HepG2 (cell line): ENCODE measurements around the gene ARHGAP5. TPM values are rescaled to one million over a fixed set of nuclear protein-coding genes. Genes with fewer than 3 reads are reported as not detected.

Source experiments
- CREB3 ChIP-seq: sonication (generic); formaldehyde crosslinking; IDR thresholded peaks from 2 replicates; pipeline ENCODE4 v1.5.0; 2020; ENCODE audit warnings: missing genetic modification reagents
- EEA1 ChIP-seq: sonication (generic); formaldehyde crosslinking; IDR thresholded peaks from 2 replicates; pipeline ENCODE4 v1.5.1; 2020; ENCODE audit warnings: mild to moderate bottlenecking, missing genetic modification reagents, borderline replicate concordance
- ERF ChIP-seq: IDR thresholded peaks from 2 replicates; pipeline ENCODE4 v1.6.1; 2018; ENCODE audit warnings: missing biosample characterization, missing genetic modification reagents
- GATA4 ChIP-seq: sonication (generic); IDR thresholded peaks from 2 replicates; pipeline ENCODE4 v1.6.1; 2016; ENCODE audit warnings: antibody characterized with exemption, low read depth, borderline replicate concordance
- HHEX ChIP-seq: IDR thresholded peaks from 2 replicates; pipeline ENCODE4 v1.6.1; 2016; ENCODE audit warnings: control low read depth
- HOXD1 ChIP-seq: sonication (generic); formaldehyde crosslinking; IDR thresholded peaks from 2 replicates; pipeline ENCODE4 v1.5.0; 2020; ENCODE audit warnings: missing genetic modification reagents
- IRX3 ChIP-seq: sonication (generic); formaldehyde crosslinking; IDR thresholded peaks from 2 replicates; pipeline ENCODE4 v1.8.1; 2023; ENCODE audit warnings: mild to moderate bottlenecking, low read depth, missing genetic modification reagents, borderline replicate concordance
- KDM4B ChIP-seq: sonication (generic); formaldehyde crosslinking; IDR thresholded peaks from 2 replicates; pipeline ENCODE4 v1.4.0; 2020; ENCODE audit warnings: missing genetic modification reagents
- MTA1 ChIP-seq: sonication (generic); formaldehyde crosslinking; IDR thresholded peaks from 2 replicates; pipeline ENCODE4 v1.4.0; 2020; ENCODE audit warnings: missing genetic modification reagents, mild to moderate bottlenecking, borderline replicate concordance
- MTF1 ChIP-seq: sonication (generic); formaldehyde crosslinking; IDR thresholded peaks from 2 replicates; pipeline ENCODE4 v1.5.0; 2020; ENCODE audit warnings: missing genetic modification reagents
- MYPOP ChIP-seq: sonication (generic); formaldehyde crosslinking; IDR thresholded peaks from 2 replicates; pipeline ENCODE4 v1.8.1; 2023; ENCODE audit warnings: mild to moderate bottlenecking, moderate library complexity, missing genetic modification reagents
- NFKB2 ChIP-seq: sonication (generic); formaldehyde crosslinking; IDR thresholded peaks from 2 replicates; pipeline ENCODE4 v1.4.0; 2020; ENCODE audit warnings: missing genetic modification reagents, borderline replicate concordance
- NFRKB ChIP-seq: fragments of 450-650 bp; IDR thresholded peaks from 2 replicates; pipeline ENCODE4 v1.6.1; 2017
- SIX1 ChIP-seq: sonication (generic); formaldehyde crosslinking; IDR thresholded peaks from 2 replicates; pipeline ENCODE4 v1.4.0; 2020; ENCODE audit warnings: missing genetic modification reagents, borderline replicate concordance
- TCF12 ChIP-seq, 2 experiments: fragments of 450-650 bp in 1 of 2; sonication (generic) in 1 of 2; formaldehyde crosslinking in 1 of 2; IDR thresholded peaks; 2 replicates each; pipeline versions ENCODE4 v1.6.1 to v1.8.0; 2017 to 2022; ENCODE audit warnings: antibody characterized with exemption in 1 of 2, mild to moderate bottlenecking in 1 of 2, missing genetic modification reagents in 1 of 2, moderate library complexity in 1 of 2
- THYN1 ChIP-seq: sonication (generic); formaldehyde crosslinking; IDR thresholded peaks from 2 replicates; pipeline ENCODE4 v1.8.1; 2023; ENCODE audit warnings: low read depth, mild to moderate bottlenecking, moderate library complexity, missing genetic modification reagents, borderline replicate concordance
- TP53 ChIP-seq: sonication (generic); formaldehyde crosslinking; conservative IDR thresholded peaks from 2 replicates; pipeline ENCODE4 v1.4.0; 2020; ENCODE audit warnings: missing genetic modification reagents
- WIZ ChIP-seq: sonication (generic); formaldehyde crosslinking; IDR thresholded peaks from 2 replicates; pipeline ENCODE4 v1.5.1; 2020; ENCODE audit warnings: mild to moderate bottlenecking, missing genetic modification reagents
- YEATS2 ChIP-seq: sonication (generic); formaldehyde crosslinking; IDR thresholded peaks from 2 replicates; pipeline ENCODE4 v1.4.0; 2020; ENCODE audit warnings: missing genetic modification reagents, borderline replicate concordance
- ZBED4 ChIP-seq: sonication (generic); formaldehyde crosslinking; IDR thresholded peaks from 2 replicates; pipeline ENCODE4 v1.4.0; 2020; ENCODE audit warnings: missing genetic modification reagents, borderline replicate concordance
- ZBTB21 ChIP-seq: sonication (generic); formaldehyde crosslinking; IDR thresholded peaks from 2 replicates; pipeline ENCODE4 v1.4.0; 2020; ENCODE audit warnings: missing genetic modification reagents
- ZFAT ChIP-seq: sonication (generic); formaldehyde crosslinking; conservative IDR thresholded peaks from 2 replicates; pipeline ENCODE4 v1.8.1; 2023; ENCODE audit warnings: missing genetic modification reagents, inconsistent platforms
- ZFY ChIP-seq: sonication (generic); formaldehyde crosslinking; IDR thresholded peaks from 2 replicates; pipeline ENCODE4 v1.4.0; 2020; ENCODE audit warnings: missing genetic modification reagents
- ZNF230 ChIP-seq: sonication (generic); formaldehyde crosslinking; IDR thresholded peaks from 2 replicates; pipeline ENCODE4 v1.4.0; 2020; ENCODE audit warnings: mild to moderate bottlenecking, missing genetic modification reagents
- ZNF383 ChIP-seq: sonication (generic); formaldehyde crosslinking; IDR thresholded peaks from 2 replicates; pipeline ENCODE4 v1.4.0; 2020; ENCODE audit warnings: missing genetic modification reagents, mild to moderate bottlenecking, borderline replicate concordance
- ZNF546 ChIP-seq: sonication (generic); formaldehyde crosslinking; conservative IDR thresholded peaks from 2 replicates; pipeline ENCODE4 v1.8.1; 2023; ENCODE audit warnings: mild to moderate bottlenecking, missing genetic modification reagents
- ZNF775 ChIP-seq: sonication (generic); formaldehyde crosslinking; IDR thresholded peaks from 2 replicates; pipeline ENCODE4 v1.4.0; 2020; ENCODE audit warnings: missing genetic modification reagents, mild to moderate bottlenecking, moderate library complexity, borderline replicate concordance
- ZNF879 ChIP-seq: sonication (generic); formaldehyde crosslinking; IDR thresholded peaks from 2 replicates; pipeline ENCODE4 v1.8.1; 2023; ENCODE audit warnings: missing genetic modification reagents
- polyA plus RNA-seq, 8 experiments: library from polyadenylated mRNA; depleted of rRNA in 3 of 8; stranded (reverse) in 7 of 8; unstranded in 1 of 8; fragments of >200 nt; fragmentation: Illumina TruSeq in 4 of 8; extraction: Trizol in 4 of 8; gene quantifications; 2 replicates each; pipeline versions ENCODE4 v1.2.1 to v1.2.3, GENCODE V29; 2011 to 2016; ENCODE audit warnings: low read depth in 4 of 8, missing spikeins in 1 of 8, mixed read lengths in 1 of 8; ENCODE audit not compliant: insufficient read depth in 1 of 8
- total RNA-seq, 5 experiments: library from RNA; depleted of rRNA; stranded (reverse); fragments of >200 nt; fragmentation: Illumina TruSeq; extraction: Trizol; gene quantifications; 2 replicates each; pipeline ENCODE4 v1.2.3, GENCODE V29; 2016; ENCODE audit warnings: low read depth in 1 of 5

ARHGAP5 gene
- total and polyA plus RNA-seq, 2 of the 13 experiments (the other 11 are each of a cell fraction or from before 2014, with no cell fraction given) = 33.7 to 144 TPM

- no peak for TF ChIP-seq EEA1 (CRISPR knock-in tag)
- TF ChIP-seq KDM4B = no peak
- TF ChIP-seq GATA4 = no peak; the same call in 1 of the 2 replicates
- TF ChIP-seq ZNF230 (CRISPR knock-in tag) = no peak
- TF ChIP-seq ZNF383 (CRISPR knock-in tag) = no peak
- TF ChIP-seq NFRKB = no peak
- no peak for TF ChIP-seq TP53
- TF ChIP-seq THYN1 (CRISPR knock-in tag) = no peak
- TF ChIP-seq SIX1 = peak; percentile 21; the same call in 1 of the 2 replicates
- no peak for TF ChIP-seq MYPOP (CRISPR knock-in tag)
- no peak for TF ChIP-seq NFKB2 (CRISPR knock-in tag)
- TF ChIP-seq IRX3 (CRISPR knock-in tag) = no peak
- TF ChIP-seq WIZ (CRISPR knock-in tag) = no peak
- no peak for TF ChIP-seq ZBTB21 (CRISPR knock-in tag)
- no peak for TF ChIP-seq CREB3 (CRISPR knock-in tag)
- no peak for TF ChIP-seq ZNF775 (CRISPR knock-in tag)
- TF ChIP-seq TCF12 (IDR thresholded peaks at IDR 0.05) = no peak
- no peak for TF ChIP-seq TCF12 (CRISPR knock-in tag; IDR thresholded peaks at IDR 0.05)
- TF ChIP-seq HOXD1 (CRISPR knock-in tag) = no peak
- no peak for TF ChIP-seq HHEX (CRISPR knock-in tag)
- no peak for TF ChIP-seq MTF1 (CRISPR knock-in tag)
- no peak for TF ChIP-seq ZFY (CRISPR knock-in tag)
- no peak for TF ChIP-seq ZNF879 (CRISPR knock-in tag)
- TF ChIP-seq ERF (CRISPR knock-in tag) = no peak
- no peak for TF ChIP-seq ZNF546
- TF ChIP-seq YEATS2 = no peak
- no peak for TF ChIP-seq ZFAT
- no peak for TF ChIP-seq MTA1 (CRISPR knock-in tag)
- peak; percentile 38; the same call in 1 of the 2 replicates for TF ChIP-seq ZBED4 (CRISPR knock-in tag)
These were observed 6.7 kb downstream of the ARHGAP5 start (continued) for GRCh38 chr14:32083789-32084188.
